ENCODE measurements around the gene BTRC. TPM values are rescaled to one million over a fixed set of nuclear protein-coding genes. Genes with fewer than 3 reads are reported as not detected.
"Not testable (repeated sequence)": the region's sequence is repeated elsewhere in the genome, so short reads cannot be mapped to it uniquely, and the experiment has no call there.

The BTRC gene
- total RNA-seq, 1 donor = 6.7 TPM

- DNase-seq (ENCODE audit: low read depth in 2 of 3, low spot score in 2 of 3) = no peak
Measured at GRCh38 chr10:101385866-101386658, 32.1 kb downstream of the BTRC start.

GRCh38 chr10:101386659-101387259 lies 32.8 kb downstream of the BTRC start:
- DNase-seq (ENCODE audit: low read depth in 2 of 3, low spot score in 2 of 3) = no peak

GRCh38 chr10:101388676-101389276 lies 34.8 kb downstream of the BTRC start:
- no peak for DNase-seq (ENCODE audit: low read depth in 2 of 3, low spot score in 2 of 3)

GRCh38 chr10:101389532-101389931 lies 35.6 kb downstream of the BTRC start:
- DNase-seq (ENCODE audit: low read depth in 2 of 3, low spot score in 2 of 3) = not testable (repeated sequence)

- DNase-seq (ENCODE audit: low read depth in 2 of 3, low spot score in 2 of 3) = no peak
Measured at GRCh38 chr10:101389986-101390531, 36.1 kb downstream of the BTRC start.

- no peak for DNase-seq (ENCODE audit: low read depth in 2 of 3, low spot score in 2 of 3)
Measured at GRCh38 chr10:101393378-101393777, 39.4 kb downstream of the BTRC start.

- DNase-seq (ENCODE audit: low read depth in 2 of 3, low spot score in 2 of 3) = no peak
Measured at GRCh38 chr10:101394524-101395133, 40.7 kb downstream of the BTRC start.

GRCh38 chr10:101397140-101397539 lies 43.2 kb downstream of the BTRC start:
- DNase-seq (ENCODE audit: low read depth in 2 of 3, low spot score in 2 of 3) = peak; percentile 21 to 92 (median 78)

GRCh38 chr10:101400585-101400984 lies 46.6 kb downstream of the BTRC start:
- DNase-seq (ENCODE audit: low read depth in 2 of 3, low spot score in 2 of 3) = no peak

- no peak for DNase-seq (ENCODE audit: low read depth in 2 of 3, low spot score in 2 of 3)
Measured at GRCh38 chr10:101402711-101403110, 48.7 kb downstream of the BTRC start.

- no peak for DNase-seq (ENCODE audit: low read depth in 2 of 3, low spot score in 2 of 3)
Measured at GRCh38 chr10:101403161-101403560, 49.2 kb downstream of the BTRC start.

GRCh38 chr10:101405001-101405400 lies 51.0 kb downstream of the BTRC start:
- DNase-seq (ENCODE audit: low read depth in 2 of 3, low spot score in 2 of 3) = no peak

GRCh38 chr10:101411598-101411997 lies 57.6 kb downstream of the BTRC start:
- no peak for DNase-seq (ENCODE audit: low read depth in 2 of 3, low spot score in 2 of 3)

GRCh38 chr10:101414034-101414433 lies 60.1 kb downstream of the BTRC start:
- no peak for DNase-seq (ENCODE audit: low read depth in 2 of 3, low spot score in 2 of 3)

GRCh38 chr10:101415884-101416283 lies 61.9 kb downstream of the BTRC start:
- DNase-seq (ENCODE audit: low read depth in 2 of 3, low spot score in 2 of 3) = no peak

GRCh38 chr10:101421967-101422366 lies 68.0 kb downstream of the BTRC start:
- not testable (repeated sequence) for DNase-seq (ENCODE audit: low read depth in 2 of 3, low spot score in 2 of 3)

GRCh38 chr10:101425535-101425934 lies 71.6 kb downstream of the BTRC start:
- DNase-seq (ENCODE audit: low read depth in 2 of 3, low spot score in 2 of 3) = no peak

GRCh38 chr10:101428036-101428435 lies 74.1 kb downstream of the BTRC start:
- DNase-seq (ENCODE audit: low read depth in 2 of 3, low spot score in 2 of 3) = no peak

- no peak for DNase-seq (ENCODE audit: low read depth in 2 of 3, low spot score in 2 of 3)
Measured at GRCh38 chr10:101429423-101429822, 75.5 kb downstream of the BTRC start.

GRCh38 chr10:101436302-101436701 lies 82.3 kb downstream of the BTRC start:
- DNase-seq (ENCODE audit: low read depth in 2 of 3, low spot score in 2 of 3) = no peak

- no peak for DNase-seq (ENCODE audit: low read depth in 2 of 3, low spot score in 2 of 3)
Measured at GRCh38 chr10:101438881-101439391, 85.0 kb downstream of the BTRC start.
